Measurements from ENCODE around the gene COP1. TPM values are rescaled to one million over a fixed set of nuclear protein-coding genes. Genes with fewer than 3 reads are reported as not detected.

Gene COP1
- total and polyA plus RNA-seq, 2 of the 13 experiments (the other 11 are each of a cell fraction or from before 2014, with no cell fraction given), result 20.5 to 51.3 TPM

- H3K36me3 ChIP-seq (replicated peaks in 1 of 2; ENCODE audit: control insufficient read depth in 1 of 2, insufficient read depth in 2 of 2, low read length in 2 of 2), result no peaks in the 10 kb centered on the region; a peak in 2 of 5 replicates
- no peaks in the 10 kb centered on the region for H3K9me3 ChIP-seq (ENCODE audit: low read length)
- H3K4me3 ChIP-seq (replicated peaks in 1 of 3; ENCODE audit: insufficient read depth in 1 of 3, low read depth in 2 of 3, low read length in 3 of 3), result no peak overlapping the region
- TF ChIP-seq ZNF30 (CRISPR knock-in tag; IDR thresholded peaks at IDR 0.05) (no peak), HNF1B (CRISPR knock-in tag; IDR thresholded peaks at IDR 0.05) (no peak), ZBTB4 (CRISPR knock-in tag; IDR thresholded peaks at IDR 0.05; ENCODE audit: borderline replicate concordance) (no peak), ZNF652 (CRISPR knock-in tag; IDR thresholded peaks at IDR 0.05; ENCODE audit: borderline replicate concordance, low read depth) (no peak), NCOR1 (IDR thresholded peaks at IDR 0.05; ENCODE audit: borderline replicate concordance, low read length) (no peak), ZFP36L1 (CRISPR knock-in tag; IDR thresholded peaks at IDR 0.05) (no peak), ATM (IDR thresholded peaks at IDR 0.05; ENCODE audit: borderline replicate concordance) (no peak), RFX3 (CRISPR knock-in tag; IDR thresholded peaks at IDR 0.05) (no peak)
- H2AFZ ChIP-seq (ENCODE audit: low read length), result no peak overlapping the region
- H3K27me3 ChIP-seq (ENCODE audit: control insufficient read depth in 1 of 2, insufficient read depth in 2 of 2, low read length in 2 of 2), result no peaks in the 10 kb centered on the region
- ATAC-seq (no peak), FAIRE-seq (no peak), DNase-seq (ENCODE audit: low spot score) (no peak)
- POLR2A ChIA-PET, result no interaction called here
- H4K20me1 ChIP-seq (ENCODE audit: insufficient read depth, low read length), result peaks cover 8% of the 10 kb centered on the region
- H3K4me1 ChIP-seq (ENCODE audit: insufficient read depth, low read length), result no peaks in the 10 kb centered on the region
- intact Hi-C loops (cut with micrococcal nuclease; ENCODE audit: unreplicated experiment), result no loop called here
- no peak overlapping the region for H3K4me2 ChIP-seq (ENCODE audit: low read depth, low read length)
- in situ Hi-C loops (cut with HindIII; ENCODE audit: extremely low pct_ligation_motif_present, low pct_unique_long_range_greater_than_20kb), result loop anchor here (25.0 kb wide), 2 partner anchors 707 to 907 kb away; no protein-coding TSS in a partner anchor
- H3K9ac ChIP-seq (ENCODE audit: insufficient read depth, low read depth, low read length), result no peak overlapping the region
- H3K79me2 ChIP-seq (ENCODE audit: insufficient read depth, low read length), result no peaks in the 10 kb centered on the region
- CTCF ChIA-PET (ENCODE audit: low intra/inter-chr PET ratio, low total read pairs), result no interaction called here
- no TSS peak for BruUV-seq (replicated peaks)
- H3K27ac ChIP-seq (ENCODE audit: extremely low read length, insufficient read depth, low read length), result no peak overlapping the region
- WGBS (ENCODE audit: low lambda C conversion rate), result 94% methylated on average over 5 of the region's 5 CpGs
Observed at GRCh38 chr1:176068901-176069300, 138.2 kb downstream of the COP1 start.

Data from HepG2 (cell line).